Endometrial microvascular endothelial cells (primary cell): Measurements from ENCODE around the gene ACO1. TPM values are rescaled to one million over a fixed set of nuclear protein-coding genes. Genes with fewer than 3 reads are reported as not detected.

ENCODE experiments used
- in situ Hi-C: cut with HindIII; loops from 2 replicates; pipeline ENCODE4 v1.10.0; 2017; ENCODE audit warnings: low sequenced_read_pairs, low pct_unique_long_range_greater_than_20kb; ENCODE audit errors: inconsistent ontology term
- total RNA-seq: library from RNA; depleted of rRNA; stranded (reverse); fragments of >200 nt; gene quantifications from one replicate; pipeline ENCODE4 v1.2.3, GENCODE V29; 2015; ENCODE audit errors: inconsistent ontology term

ACO1 gene
- total RNA-seq, 1 donor from 2014 or later: 136 TPM

GRCh38 chr9:32378993-32379729 lies 5.3 kb upstream of the ACO1 start:
- in situ Hi-C loops: no loop called here

GRCh38 chr9:32380944-32381343 lies 3.5 kb upstream of the ACO1 start:
- in situ Hi-C loops: no loop called here

- in situ Hi-C loops: no loop called here
These were observed 1.7 kb upstream of the ACO1 start for GRCh38 chr9:32382565-32383320.

- in situ Hi-C loops: no loop called here
These were observed 460 bp upstream of the ACO1 start for GRCh38 chr9:32384002-32384363.

- in situ Hi-C loops: no loop called here
These were observed 875 bp downstream of the ACO1 start for GRCh38 chr9:32385152-32385884.

GRCh38 chr9:32385885-32386283 lies 1.4 kb downstream of the ACO1 start:
- in situ Hi-C loops: no loop called here

GRCh38 chr9:32387256-32387655 lies 2.8 kb downstream of the ACO1 start:
- in situ Hi-C loops: no loop called here

- in situ Hi-C loops: no loop called here
These were observed 4.9 kb downstream of the ACO1 start for GRCh38 chr9:32389365-32389764.

- in situ Hi-C loops: no loop called here
These were observed 9.5 kb downstream of the ACO1 start for GRCh38 chr9:32393911-32394310.

- in situ Hi-C loops: no loop called here
These were observed 10.1 kb downstream of the ACO1 start for GRCh38 chr9:32394381-32395049.

GRCh38 chr9:32395510-32396216 lies 11.2 kb downstream of the ACO1 start:
- in situ Hi-C loops: no loop called here

- in situ Hi-C loops: no loop called here
These were observed 13.8 kb downstream of the ACO1 start for GRCh38 chr9:32398207-32398606.

GRCh38 chr9:32399110-32399815 lies 14.8 kb downstream of the ACO1 start:
- in situ Hi-C loops: no loop called here

GRCh38 chr9:32401488-32401887 lies 17.0 kb downstream of the ACO1 start:
- in situ Hi-C loops: no loop called here

GRCh38 chr9:32403567-32404260 lies 19.3 kb downstream of the ACO1 start:
- in situ Hi-C loops: no loop called here

- in situ Hi-C loops: no loop called here
These were observed 20.0 kb downstream of the ACO1 start for GRCh38 chr9:32404402-32404801.

GRCh38 chr9:32404856-32405255 lies 20.4 kb downstream of the ACO1 start:
- in situ Hi-C loops: no loop called here

GRCh38 chr9:32405506-32405905 lies 21.1 kb downstream of the ACO1 start:
- in situ Hi-C loops: no loop called here
